K562 (cell line): Measurements from ENCODE around the gene HEMGN. TPM values are rescaled to one million over a fixed set of nuclear protein-coding genes. Genes with fewer than 3 reads are reported as not detected.

Experiments used
- ATAC-seq: fragments of 200-7000 bp; cut with Tn5 transposase; 3 replicates; pipeline ENCODE4 v1.9.1; 2020; ENCODE audit warnings: moderate library complexity
- BruUV-seq: library from RNA; stranded (reverse); fragments of 400-500 nt; replicated peaks from 2 replicates; lab custom pipeline; 2021; lab: Mats Ljungman, UMichigan
- CTCF ChIA-PET: fragments of 300-600 bp; formaldehyde crosslinking; extraction: SDS; loops from one replicate; lab custom pipeline; 2021; ENCODE audit warnings: low intra/inter-chr PET ratio; lab: Yijun Ruan, JAX
- POLR2A ChIA-PET: fragments of 300-600, 350-650 bp; sonication (Branson Sonifier 250); formaldehyde crosslinking; extraction: SDS; loops from one replicate; lab custom pipeline; 2021; ENCODE audit warnings: antibody characterized with exemption, inconsistent platforms; lab: Yijun Ruan, JAX
- DNase-seq, 4 experiments: peaks; one replicate each; pipeline versions ENCODE4 v3.0.0 to v3.0.0-alpha.2; 2011 to 2018; ENCODE audit warnings: low spot score in 3 of 4, mixed read lengths in 3 of 4; ENCODE audit errors: extremely low read depth in 1 of 4
- FAIRE-seq: peaks from 2 replicates; lab custom pipeline; 2011; peaks lifted over from hg19 to GRCh38; lab: Jason Lieb, UNC
- H2AFZ ChIP-seq: 2 replicates; pipeline ENCODE4 v1.6.0; 2011; ENCODE audit warnings: low read depth, low read length, control low read depth, inconsistent platforms
- H3K27ac ChIP-seq: fragments of 200-600 bp; 3 replicates; pipeline ENCODE4 v1.8.0; 2011; ENCODE audit warnings: low read depth, mild to moderate bottlenecking, control low read depth, inconsistent platforms, low read length, moderate library complexity, mixed read lengths; ENCODE audit errors: extremely low read depth
- H3K27me3 ChIP-seq, 2 experiments: fragments of 300-600 bp in 1 of 2; 2 replicates in 1 of 2; 3 replicates in 1 of 2; pipeline versions ENCODE4 v1.6.0 to v1.8.0; 2011; ENCODE audit warnings: inconsistent platforms in 2 of 2, low read length in 2 of 2, mild to moderate bottlenecking in 1 of 2, mixed read lengths in 1 of 2, moderate library complexity in 1 of 2; ENCODE audit not compliant: control insufficient read depth in 2 of 2, insufficient read depth in 2 of 2
- H3K36me3 ChIP-seq: fragments of 300-600 bp; 3 replicates; pipeline ENCODE4 v1.8.0; 2011; ENCODE audit warnings: mild to moderate bottlenecking, low read length, inconsistent platforms; ENCODE audit not compliant: control insufficient read depth, insufficient read depth
- H3K4me1 ChIP-seq, 2 experiments: fragments of 200-600 bp in 1 of 2; replicated peaks in 1 of 2; 2 replicates in 1 of 2; 3 replicates in 1 of 2; pipeline versions ENCODE4 v1.5.1 to v1.8.0; 2011; ENCODE audit warnings: inconsistent platforms in 2 of 2, low read length in 2 of 2, mild to moderate bottlenecking in 1 of 2, mixed read lengths in 1 of 2, moderate library complexity in 1 of 2; ENCODE audit not compliant: control insufficient read depth in 2 of 2, insufficient read depth in 2 of 2
- H3K4me2 ChIP-seq: 2 replicates; pipeline ENCODE4 v1.6.1; 2011; ENCODE audit warnings: low read length, control low read depth, inconsistent platforms, mixed read lengths; ENCODE audit not compliant: insufficient read depth
- H3K4me3 ChIP-seq: fragments of 200-600 bp; sonication (generic), shearing (Covaris generic); 2 replicates; pipeline ENCODE4 v1.5.1; 2016; ENCODE audit warnings: control low read depth, inconsistent platforms
- H3K79me2 ChIP-seq: fragments of 200-600 bp; 3 replicates; pipeline ENCODE4 v1.8.0; 2011; ENCODE audit warnings: low read length, inconsistent platforms; ENCODE audit not compliant: control insufficient read depth, insufficient read depth
- H3K9ac ChIP-seq, 2 experiments: 2 replicates each; pipeline versions ENCODE4 v1.6.0 to v1.6.1; 2011; ENCODE audit warnings: low read depth in 2 of 2, low read length in 2 of 2, control low read depth in 1 of 2, inconsistent platforms in 1 of 2, mild to moderate bottlenecking in 1 of 2, mixed read lengths in 1 of 2; ENCODE audit not compliant: insufficient read depth in 1 of 2
- H3K9me1 ChIP-seq: one replicate; pipeline ENCODE4 v1.6.0; 2011; ENCODE audit warnings: inconsistent platforms, mild to moderate bottlenecking, low read length, moderate library complexity; ENCODE audit not compliant: control insufficient read depth, insufficient read depth
- H3K9me3 ChIP-seq: replicated peaks from 2 replicates; pipeline ENCODE4 v1.5.1; 2011; ENCODE audit warnings: low read depth, low read length, inconsistent platforms; ENCODE audit not compliant: control insufficient read depth, insufficient read depth
- H4K20me1 ChIP-seq: replicated peaks from 2 replicates; pipeline ENCODE4 v1.6.1; 2011; ENCODE audit warnings: low read length, inconsistent platforms, mixed read lengths; ENCODE audit not compliant: control insufficient read depth, insufficient read depth
- CBFA2T2 ChIP-seq: fragments of 450-650 bp; conservative IDR thresholded peaks from 2 replicates; pipeline ENCODE4 v1.6.1; 2017; ENCODE audit warnings: mild to moderate bottlenecking
- DNMT1 ChIP-seq: fragments of 450-650 bp; IDR thresholded peaks from 2 replicates; pipeline ENCODE4 v1.6.1; 2016; ENCODE audit warnings: antibody characterized with exemption, mild to moderate bottlenecking
- LARP7 ChIP-seq: fragments of 450-650 bp; IDR thresholded peaks from 2 replicates; pipeline ENCODE4 v1.6.1; 2016
- NFRKB ChIP-seq: fragments of 450-650 bp; IDR thresholded peaks from 2 replicates; pipeline ENCODE4 v1.6.1; 2016; ENCODE audit warnings: low read depth
- PCBP2 ChIP-seq: fragments of 200-400 bp; formaldehyde crosslinking; IDR thresholded peaks from 2 replicates; pipeline ENCODE4 v1.6.1; 2018; ENCODE audit warnings: low read length, low read depth, mild to moderate bottlenecking, moderate library complexity; ENCODE audit not compliant: poor library complexity, severe bottlenecking
- TAF1 ChIP-seq: IDR thresholded peaks from 2 replicates; pipeline ENCODE4 v1.6.1; 2011; ENCODE audit warnings: mild to moderate bottlenecking, low read length, moderate library complexity; ENCODE audit not compliant: insufficient read depth, control insufficient read depth, severe bottlenecking; ENCODE audit errors: extremely low read depth
- TBP ChIP-seq: optimal IDR thresholded peaks from 2 replicates; pipeline ENCODE3; 2011; ENCODE audit warnings: low read depth, low read length, improper control_type of control experiment
- TRIM24 ChIP-seq, 2 experiments: fragments of 450-650 bp; IDR thresholded peaks; 2 replicates each; pipeline ENCODE4 v1.6.1; 2016
- XRCC5 ChIP-seq: fragments of 200-400 bp; formaldehyde crosslinking; IDR thresholded peaks from 2 replicates; pipeline ENCODE4 v1.6.1; 2017; ENCODE audit warnings: low read depth, mild to moderate bottlenecking, low read length
- ZNF146 ChIP-seq: IDR thresholded peaks from one replicate; pipeline ENCODE4 v1.6.1; 2018; ENCODE audit warnings: missing compliant biosample characterization; ENCODE audit not compliant: unreplicated experiment
- ZNF212 ChIP-seq: fragments of 450-650 bp; formaldehyde crosslinking; IDR thresholded peaks from 2 replicates; pipeline ENCODE4 v1.4.0; 2020; ENCODE audit warnings: mild to moderate bottlenecking
- ZNF224 ChIP-seq: sonication (generic); formaldehyde crosslinking; IDR thresholded peaks from 2 replicates; pipeline ENCODE4 v1.8.0; 2022; ENCODE audit warnings: mild to moderate bottlenecking, missing genetic modification reagents
- ZNF583 ChIP-seq: fragments of 250-450 bp; sonication (Bioruptor Pico); IDR thresholded peaks from 2 replicates; pipeline ENCODE4 v1.4.0; 2020
- in situ Hi-C: fragments of 300-500 bp; cut with MboI; formaldehyde crosslinking; loops from 4 replicates; pipeline ENCODE4 v1.15.0; 2018; ENCODE audit warnings: inconsistent platforms, mixed read lengths
- intact Hi-C: fragments of 100-400 bp; cut with micrococcal nuclease; formaldehyde crosslinking; loops from 2 replicates; pipeline ENCODE4 v1.14.2; 2022
- polyA plus RNA-seq, 8 experiments: library from polyadenylated mRNA; depleted of rRNA in 4 of 8; stranded (reverse) in 5 of 8; unstranded in 3 of 8; fragments of >200 nt; fragmentation: Nextera tagmentation in 2 of 8; fragmentation: Illumina TruSeq in 1 of 8; extraction: Ambion mirVana in 2 of 8; extraction: Trizol in 1 of 8; gene quantifications; 2 replicates each; pipeline versions ENCODE4 v1.2.1 to v1.2.3, GENCODE V29; 2011 to 2014; ENCODE audit warnings: inconsistent platforms in 1 of 8, missing spikeins in 1 of 8
- total RNA-seq, 7 experiments: library from RNA; depleted of rRNA in 6 of 7; stranded (reverse); fragments of >200 nt in 6 of 7; fragmentation: Illumina TruSeq in 2 of 7; extraction: Trizol in 2 of 7; gene quantifications; 2 replicates each; pipeline versions ENCODE4 v1.2.1 to v1.2.3, GENCODE V29; 2011 to 2021; ENCODE audit warnings: low replicate concordance in 1 of 7
- TF ChIP-seq, protein P1 (sequence below), 2 experiments: fragments of 450-650 bp; IDR thresholded peaks; 2 replicates each; pipeline ENCODE4 v1.6.1; 2018; ENCODE audit warnings: mild to moderate bottlenecking in 2 of 2, low read depth in 1 of 2; ENCODE audit not compliant: partially characterized antibody in 2 of 2
- TF ChIP-seq, protein P2 (sequence below), 2 experiments: fragments of 450-650 bp; IDR thresholded peaks; 2 replicates each; pipeline ENCODE4 v1.6.1; 2016

Gene HEMGN
- total and polyA plus RNA-seq, 9 of the 15 experiments (the other 6 are each of a cell fraction or from before 2014, with no cell fraction given) = 56.3 to 258 (median 137) TPM

DNA sequence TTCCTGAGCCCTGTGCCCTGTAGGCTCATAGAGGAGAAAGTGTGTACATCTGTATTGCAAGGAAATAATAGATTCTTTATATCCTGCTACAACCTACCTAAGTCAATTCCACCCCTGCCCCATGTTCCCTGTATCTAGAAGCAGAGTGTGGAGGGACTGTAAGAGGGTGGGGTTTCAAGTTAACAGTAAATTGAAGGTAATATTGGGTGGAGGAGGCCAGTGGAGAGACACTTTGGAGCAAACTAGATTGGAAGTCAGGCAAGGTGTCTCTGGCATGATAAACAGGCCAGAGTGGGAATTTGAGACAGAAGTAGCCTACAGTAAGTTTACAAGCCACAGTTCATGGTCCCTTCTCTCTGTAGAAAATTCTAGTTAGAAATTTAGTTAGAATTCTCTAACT lies 2.3 kb upstream of the HEMGN start:
- Histone ChIP-seq H3K27ac (peak overlapping the region; percentile 79), H3K9me3 (no peaks in the 10 kb centered on the region), H2AFZ (peak overlapping the region; percentile 1; the same call in 1 of the 2 replicates), H3K79me2 (peaks cover 70% of the 10 kb centered on the region), H3K9ac (peak overlapping the region in 1 of 2 experiments; percentile 84; a peak in 2 of 4 replicates), H3K4me3 (peak overlapping the region; percentile 1; the same call in 1 of the 2 replicates), H3K9me1 (no peaks in the 10 kb centered on the region), H3K36me3 (peaks cover 13% of the 10 kb centered on the region), H3K4me1 (peaks cover 35 to 73% of the 10 kb centered on the region in 2 experiments; a peak in 4 of 5 replicates), H3K27me3 (no peaks in the 10 kb centered on the region), H4K20me1 (no peaks in the 10 kb centered on the region), H3K4me2 (peak overlapping the region; percentile 59)
- intact Hi-C loops = loop anchor here (2.0 to 5.0 kb wide), 2 partner anchors 15 to 242 kb away; no protein-coding TSS in a partner anchor
- CTCF ChIA-PET = no interaction called here
- ATAC-seq (peak; percentile 64), FAIRE-seq (peak; percentile 89), DNase-seq (peak; percentile 37 to 91 (median 58))
- POLR2A ChIA-PET = interaction anchor here (0.5 to 4.6 kb wide), 6 partner anchors 11 to 143 kb away, joined by 3 to 33 read pairs (median 3); partner anchors contain the start of genes ANP32B and TRMO
- BruUV-seq = no TSS peak
- in situ Hi-C loops = no loop called here
- TF ChIP-seq PCBP2 = no peak
- TF ChIP-seq, protein P1, sequence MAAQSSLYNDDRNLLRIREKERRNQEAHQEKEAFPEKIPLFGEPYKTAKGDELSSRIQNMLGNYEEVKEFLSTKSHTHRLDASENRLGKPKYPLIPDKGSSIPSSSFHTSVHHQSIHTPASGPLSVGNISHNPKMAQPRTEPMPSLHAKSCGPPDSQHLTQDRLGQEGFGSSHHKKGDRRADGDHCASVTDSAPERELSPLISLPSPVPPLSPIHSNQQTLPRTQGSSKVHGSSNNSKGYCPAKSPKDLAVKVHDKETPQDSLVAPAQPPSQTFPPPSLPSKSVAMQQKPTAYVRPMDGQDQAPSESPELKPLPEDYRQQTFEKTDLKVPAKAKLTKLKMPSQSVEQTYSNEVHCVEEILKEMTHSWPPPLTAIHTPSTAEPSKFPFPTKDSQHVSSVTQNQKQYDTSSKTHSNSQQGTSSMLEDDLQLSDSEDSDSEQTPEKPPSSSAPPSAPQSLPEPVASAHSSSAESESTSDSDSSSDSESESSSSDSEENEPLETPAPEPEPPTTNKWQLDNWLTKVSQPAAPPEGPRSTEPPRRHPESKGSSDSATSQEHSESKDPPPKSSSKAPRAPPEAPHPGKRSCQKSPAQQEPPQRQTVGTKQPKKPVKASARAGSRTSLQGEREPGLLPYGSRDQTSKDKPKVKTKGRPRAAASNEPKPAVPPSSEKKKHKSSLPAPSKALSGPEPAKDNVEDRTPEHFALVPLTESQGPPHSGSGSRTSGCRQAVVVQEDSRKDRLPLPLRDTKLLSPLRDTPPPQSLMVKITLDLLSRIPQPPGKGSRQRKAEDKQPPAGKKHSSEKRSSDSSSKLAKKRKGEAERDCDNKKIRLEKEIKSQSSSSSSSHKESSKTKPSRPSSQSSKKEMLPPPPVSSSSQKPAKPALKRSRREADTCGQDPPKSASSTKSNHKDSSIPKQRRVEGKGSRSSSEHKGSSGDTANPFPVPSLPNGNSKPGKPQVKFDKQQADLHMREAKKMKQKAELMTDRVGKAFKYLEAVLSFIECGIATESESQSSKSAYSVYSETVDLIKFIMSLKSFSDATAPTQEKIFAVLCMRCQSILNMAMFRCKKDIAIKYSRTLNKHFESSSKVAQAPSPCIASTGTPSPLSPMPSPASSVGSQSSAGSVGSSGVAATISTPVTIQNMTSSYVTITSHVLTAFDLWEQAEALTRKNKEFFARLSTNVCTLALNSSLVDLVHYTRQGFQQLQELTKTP (IDR thresholded peaks at IDR 0.05; ENCODE audit: low read depth in 1 of 2, partially characterized antibody in 2 of 2) = peak in 1 of 2 experiments; percentile 29
- no peak for TF ChIP-seq ZNF224 (CRISPR knock-in tag)
- TF ChIP-seq NFRKB = peak; percentile 59; the same call in 1 of the 2 replicates
- peak in 1 of 2 experiments; percentile 53; a peak in 1 of 4 replicates for TF ChIP-seq TRIM24 (IDR thresholded peaks at IDR 0.05)
- TF ChIP-seq CBFA2T2 = no peak
- TF ChIP-seq TAF1 = no peak
- TF ChIP-seq TBP = no peak
- TF ChIP-seq, protein P2, sequence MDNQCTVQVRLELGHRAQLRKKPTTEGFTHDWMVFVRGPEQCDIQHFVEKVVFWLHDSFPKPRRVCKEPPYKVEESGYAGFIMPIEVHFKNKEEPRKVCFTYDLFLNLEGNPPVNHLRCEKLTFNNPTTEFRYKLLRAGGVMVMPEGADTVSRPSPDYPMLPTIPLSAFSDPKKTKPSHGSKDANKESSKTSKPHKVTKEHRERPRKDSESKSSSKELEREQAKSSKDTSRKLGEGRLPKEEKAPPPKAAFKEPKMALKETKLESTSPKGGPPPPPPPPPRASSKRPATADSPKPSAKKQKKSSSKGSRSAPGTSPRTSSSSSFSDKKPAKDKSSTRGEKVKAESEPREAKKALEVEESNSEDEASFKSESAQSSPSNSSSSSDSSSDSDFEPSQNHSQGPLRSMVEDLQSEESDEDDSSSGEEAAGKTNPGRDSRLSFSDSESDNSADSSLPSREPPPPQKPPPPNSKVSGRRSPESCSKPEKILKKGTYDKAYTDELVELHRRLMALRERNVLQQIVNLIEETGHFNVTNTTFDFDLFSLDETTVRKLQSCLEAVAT (IDR thresholded peaks at IDR 0.05) = 0 out of 4 replicates have a peak, but pooled peaks of 1 of the 2 experiments have one; percentile 28
- no peak for TF ChIP-seq XRCC5
- no peak for TF ChIP-seq DNMT1
- no peak for TF ChIP-seq ZNF146 (CRISPR knock-in tag)
- no peak for TF ChIP-seq ZNF212 (CRISPR knock-in tag)
- peak; percentile 44; the same call in 1 of the 2 replicates for TF ChIP-seq ZNF583 (CRISPR knock-in tag)
- no peak for TF ChIP-seq LARP7
